B cell (primary cell): ENCODE data around the gene NEXMIF. TPM values are rescaled to one million over a fixed set of nuclear protein-coding genes. Genes with fewer than 3 reads are reported as not detected.
"Not testable (repeated sequence)": the region's sequence is repeated elsewhere in the genome, so short reads cannot be mapped to it uniquely, and the experiment has no call there.

ENCODE experiments used
- ATAC-seq: fragments of 200-7000 bp; cut with Tn5 transposase; one replicate; pipeline ENCODE4 v1.10.0; 2021; ENCODE audit warnings: low read depth, mild to moderate bottlenecking, moderate number of reproducible peaks, moderate library complexity
- CTCF ChIA-PET: fragments of 350-600 bp; sonication (Branson Sonifier 250); formaldehyde crosslinking; loops from one replicate; lab custom pipeline; 2021; ENCODE audit warnings: antibody characterized with exemption, inconsistent platforms; lab: Charles Lee
- POLR2A ChIA-PET: fragments of 350-600 bp; sonication (Branson Sonifier 250); formaldehyde crosslinking; loops from one replicate; lab custom pipeline; 2021; ENCODE audit warnings: antibody characterized with exemption; lab: Charles Lee
- DNase-seq: peaks from one replicate; pipeline ENCODE4 v3.0.0; 2013
- H2AFZ ChIP-seq: 2 replicates; pipeline ENCODE4 v1.6.1; 2012; ENCODE audit warnings: mild to moderate bottlenecking, low read depth, low read length; ENCODE audit not compliant: insufficient read depth, poor library complexity, severe bottlenecking
- H3K27ac ChIP-seq, 2 donors: 1 replicate in 1 of 2; 2 replicates in 1 of 2; pipeline ENCODE4 v1.5.1; 2012 to 2013; ENCODE audit warnings: low read length in 2 of 2, mild to moderate bottlenecking in 2 of 2, moderate library complexity in 1 of 2
- H3K27me3 ChIP-seq, 4 experiments: fragments of 200-600 bp in 1 of 4; sonication (generic) in 1 of 4; replicated peaks in 1 of 4; 1 replicate in 2 of 4; 2 replicates in 2 of 4; pipeline versions ENCODE4 v1.6.1 to v1.7.0; 2013 to 2016; ENCODE audit warnings: low read length in 3 of 4, mild to moderate bottlenecking in 2 of 4, mixed read lengths in 1 of 4, moderate library complexity in 1 of 4; ENCODE audit not compliant: insufficient read depth in 4 of 4, control insufficient read depth in 3 of 4; ENCODE audit errors: control extremely low read depth in 1 of 4
- H3K36me3 ChIP-seq, 2 experiments: replicated peaks in 1 of 2; 1 replicate in 1 of 2; 2 replicates in 1 of 2; pipeline versions ENCODE4 v1.6.1 to v1.7.1; 2013; ENCODE audit warnings: low read length in 1 of 2; ENCODE audit not compliant: insufficient read depth in 2 of 2, control insufficient read depth in 1 of 2; ENCODE audit errors: control extremely low read depth in 1 of 2, extremely low read depth in 1 of 2
- H3K4me1 ChIP-seq, 2 donors: fragments of 200-600 bp in 1 of 2; sonication (generic) in 1 of 2; 1 replicate in 1 of 2; 2 replicates in 1 of 2; pipeline versions ENCODE4 v1.5.1 to v1.6.1; 2013 to 2017; ENCODE audit warnings: low read length in 2 of 2; ENCODE audit not compliant: control insufficient read depth in 2 of 2, insufficient read depth in 2 of 2
- H3K4me2 ChIP-seq: replicated peaks from 2 replicates; pipeline ENCODE3; 2012; ENCODE audit warnings: mild to moderate bottlenecking, low read depth, low read length; ENCODE audit not compliant: poor library complexity, severe bottlenecking
- H3K4me3 ChIP-seq, 5 experiments: fragments of 200-600 bp in 1 of 5; sonication (generic) in 1 of 5; 1 replicate in 3 of 5; 2 replicates in 2 of 5; pipeline versions ENCODE4 v1.5.1 to v1.7.0; 2011 to 2016; ENCODE audit warnings: low read length in 4 of 5, mild to moderate bottlenecking in 4 of 5, low read depth in 2 of 5, control low read depth in 1 of 5, moderate library complexity in 1 of 5; ENCODE audit not compliant: insufficient read depth in 1 of 5; ENCODE audit errors: control extremely low read depth in 1 of 5, extremely low read depth in 1 of 5
- H3K79me2 ChIP-seq: fragments of 200-600 bp; sonication (generic); one replicate; pipeline ENCODE4 v1.6.0; 2016; ENCODE audit warnings: low read length; ENCODE audit not compliant: control insufficient read depth, insufficient read depth
- H3K9ac ChIP-seq: fragments of 200-600 bp; sonication (generic); 2 replicates; pipeline ENCODE4 v1.6.1; 2017; ENCODE audit warnings: mild to moderate bottlenecking, low read length, moderate library complexity
- H3K9me3 ChIP-seq, 3 donors: one replicate each; pipeline versions ENCODE4 v1.6.1 to v1.7.1; 2013; ENCODE audit warnings: low read length in 2 of 3; ENCODE audit not compliant: control insufficient read depth in 2 of 3, insufficient read depth in 1 of 3; ENCODE audit errors: control extremely low read depth in 1 of 3
- H4K20me1 ChIP-seq: 2 replicates; pipeline ENCODE4 v1.6.0; 2012; ENCODE audit warnings: mild to moderate bottlenecking, low read length; ENCODE audit not compliant: insufficient read depth, control insufficient read depth, poor library complexity, severe bottlenecking
- H3K27ac Mint-ChIP-seq: one replicate; pipeline ENCODE4 v1.8.0; 2021; ENCODE audit warnings: mixed read lengths
- H3K27me3 Mint-ChIP-seq: one replicate; pipeline ENCODE4 v1.8.0; 2021; ENCODE audit warnings: mixed read lengths
- H3K4me1 Mint-ChIP-seq: one replicate; pipeline ENCODE4 v1.8.0; 2021; ENCODE audit warnings: mixed read lengths
- H3K4me3 Mint-ChIP-seq: one replicate; pipeline ENCODE4 v1.8.0; 2021; ENCODE audit warnings: mixed read lengths
- H3K9me3 Mint-ChIP-seq: one replicate; pipeline ENCODE4 v1.8.0; 2022; ENCODE audit warnings: mixed read lengths; ENCODE audit not compliant: insufficient read depth
- EZH2 ChIP-seq: IDR thresholded peaks from 2 replicates; pipeline ENCODE4 v1.6.1; 2012; ENCODE audit warnings: borderline replicate concordance, low read depth, mild to moderate bottlenecking, moderate library complexity, low read length; ENCODE audit not compliant: insufficient read depth, poor library complexity, severe bottlenecking
- WGBS: methylation state at CpG from one replicate; pipeline ENCODE4 v1.1.5; 2013; ENCODE audit warnings: missing lambda C conversion rate; ENCODE audit not compliant: insufficient coverage; 5-methylcytosine and 5-hydroxymethylcytosine counted together
- intact Hi-C: fragments of 100-400 bp; cut with micrococcal nuclease; formaldehyde crosslinking; loops from one replicate; pipeline ENCODE4 v1.10.0; 2022
- polyA plus RNA-seq: library from polyadenylated mRNA; depleted of rRNA; stranded (reverse); fragments of >200 nt; gene quantifications from 2 replicates; pipeline ENCODE4 v1.2.3, GENCODE V29; 2012
- total RNA-seq, 2 donors: library from RNA; stranded (reverse); fragments of 120-200 nt in 1 of 2; gene quantifications; 1 replicate in 1 of 2; 2 replicates in 1 of 2; pipeline versions ENCODE4 v1.2.3 to v1.2.4, GENCODE V29; 2013 to 2022
- TF ChIP-seq, protein P1 (sequence below): fragments of 200-600 bp; IDR thresholded peaks from one replicate; pipeline ENCODE4 v1.8.0; 2022; ENCODE audit warnings: antibody characterized with exemption, mild to moderate bottlenecking

NEXMIF gene
- total and polyA plus RNA-seq, 2 donors (not counting 1 experiment from before 2014, with no cell fraction given): 0.18 to 2.5 TPM

DNA sequence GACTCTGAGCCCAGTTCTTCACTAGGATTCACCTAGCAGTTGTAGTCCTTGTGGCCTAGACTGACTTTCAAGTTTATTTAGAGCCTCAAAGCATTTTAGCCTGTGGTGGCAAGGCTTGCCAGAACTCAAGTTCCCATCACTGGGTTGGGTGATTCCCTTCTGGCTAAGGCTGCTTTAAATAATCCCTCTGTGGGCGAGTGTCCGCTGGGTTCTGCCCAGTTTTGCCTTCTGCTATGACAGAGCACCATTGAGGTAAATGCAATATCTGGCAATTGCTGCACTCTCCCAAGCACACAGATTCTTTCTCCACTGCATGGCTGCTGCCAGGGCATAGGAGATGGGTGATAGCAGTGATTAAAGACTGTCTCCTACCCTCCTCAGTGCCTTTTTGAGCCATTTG is 220.0 kb downstream of the NEXMIF start:
- H3K27me3 Mint-ChIP-seq: peaks cover 7% of the 10 kb centered on the region
- Histone ChIP-seq H2AFZ (no peak overlapping the region), H3K9ac (no peak overlapping the region), H3K79me2 (no peaks in the 10 kb centered on the region), H3K4me1 (no peaks in the 10 kb centered on the region), H3K36me3 (no peaks in the 10 kb centered on the region), H3K27me3 (peaks cover 0 to 5% (median 0%) of the 10 kb centered on the region in 4 experiments), H3K9me3 (no peaks in the 10 kb centered on the region), H3K4me2 (no peak overlapping the region), H3K4me3 (no peak overlapping the region), H4K20me1 (no peaks in the 10 kb centered on the region), H3K27ac (no peak overlapping the region)
- intact Hi-C loops: no loop called here
- H3K27ac Mint-ChIP-seq: no peak overlapping the region
- ChIA-PET CTCF (interaction anchor here (0.6 kb wide), 1 partner anchor 73 kb away, joined by 3 read pairs; no protein-coding TSS in a partner anchor), POLR2A (no interaction called here)
- TF ChIP-seq, protein P1, sequence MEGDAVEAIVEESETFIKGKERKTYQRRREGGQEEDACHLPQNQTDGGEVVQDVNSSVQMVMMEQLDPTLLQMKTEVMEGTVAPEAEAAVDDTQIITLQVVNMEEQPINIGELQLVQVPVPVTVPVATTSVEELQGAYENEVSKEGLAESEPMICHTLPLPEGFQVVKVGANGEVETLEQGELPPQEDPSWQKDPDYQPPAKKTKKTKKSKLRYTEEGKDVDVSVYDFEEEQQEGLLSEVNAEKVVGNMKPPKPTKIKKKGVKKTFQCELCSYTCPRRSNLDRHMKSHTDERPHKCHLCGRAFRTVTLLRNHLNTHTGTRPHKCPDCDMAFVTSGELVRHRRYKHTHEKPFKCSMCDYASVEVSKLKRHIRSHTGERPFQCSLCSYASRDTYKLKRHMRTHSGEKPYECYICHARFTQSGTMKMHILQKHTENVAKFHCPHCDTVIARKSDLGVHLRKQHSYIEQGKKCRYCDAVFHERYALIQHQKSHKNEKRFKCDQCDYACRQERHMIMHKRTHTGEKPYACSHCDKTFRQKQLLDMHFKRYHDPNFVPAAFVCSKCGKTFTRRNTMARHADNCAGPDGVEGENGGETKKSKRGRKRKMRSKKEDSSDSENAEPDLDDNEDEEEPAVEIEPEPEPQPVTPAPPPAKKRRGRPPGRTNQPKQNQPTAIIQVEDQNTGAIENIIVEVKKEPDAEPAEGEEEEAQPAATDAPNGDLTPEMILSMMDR: no peak
- TF ChIP-seq EZH2: no peak
- no peaks in the 10 kb centered on the region for H3K4me1 Mint-ChIP-seq
- H3K9me3 Mint-ChIP-seq: no peaks in the 10 kb centered on the region
- no peak overlapping the region for H3K4me3 Mint-ChIP-seq
- ATAC-seq (no peak), DNase-seq (no peak)
- WGBS: no CpG with 5 or more reads among the region's 2 CpGs

- H3K9me3 Mint-ChIP-seq, H3K4me1 Mint-ChIP-seq, POLR2A ChIA-PET, H3K4me3 ChIP-seq, H3K27me3 ChIP-seq, H3K4me3 Mint-ChIP-seq, H3K27ac Mint-ChIP-seq, H3K36me3 ChIP-seq, intact Hi-C loops, H3K4me2 ChIP-seq, H4K20me1 ChIP-seq, ATAC-seq, H3K4me1 ChIP-seq, H3K27ac ChIP-seq, H3K79me2 ChIP-seq, H2AFZ ChIP-seq, DNase-seq, H3K9ac ChIP-seq, H3K9me3 ChIP-seq, H3K27me3 Mint-ChIP-seq: not testable (repeated sequence)
- CTCF ChIA-PET: interaction anchor here (0.6 kb wide), 1 partner anchor 421 kb away, joined by 4 read pairs; no protein-coding TSS in a partner anchor
- WGBS: 100% methylated on average over 1 of the region's 2 CpGs
Observed at GRCh38 chrX:74701343-74701742, 223.9 kb downstream of the NEXMIF start.
